ENCODE measurements around the gene CIB4. TPM values are rescaled to one million over a fixed set of nuclear protein-coding genes. Genes with fewer than 3 reads are reported as not detected.

The CIB4 gene
- total and polyA plus RNA-seq, 2 of the 13 experiments (the other 11 are each of a cell fraction or from before 2014, with no cell fraction given): not detected

DNA sequence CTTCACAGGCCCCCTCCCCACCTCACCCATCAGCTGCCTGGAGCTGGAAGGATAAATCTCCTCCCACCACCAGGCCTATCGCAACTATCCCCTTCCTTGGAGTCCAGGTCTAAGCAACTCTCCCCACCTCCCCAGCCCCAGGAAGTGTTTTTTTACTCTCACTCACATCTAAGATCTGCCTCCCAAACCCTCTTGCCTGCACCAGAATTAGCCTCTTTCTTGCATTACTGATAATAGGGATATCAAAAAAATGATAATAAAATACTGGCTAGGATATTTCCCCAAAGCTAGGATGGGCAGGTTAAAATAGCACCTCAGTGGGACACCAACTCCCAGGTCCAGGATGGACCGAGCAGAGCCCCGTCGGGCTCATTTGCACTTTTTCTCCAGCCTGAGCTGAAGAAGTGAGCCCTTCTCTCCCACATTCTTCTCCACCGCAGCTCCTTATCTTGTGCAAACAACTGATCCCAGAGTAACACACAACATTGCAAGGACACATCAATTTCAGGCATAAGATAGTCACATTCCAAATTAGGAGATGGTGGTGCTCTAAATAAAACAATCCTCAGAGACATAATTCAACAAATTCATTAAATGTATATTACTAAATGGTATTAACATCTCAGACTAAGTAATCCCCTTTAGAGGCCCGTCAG lies 17.7 kb upstream of the CIB4 start (continued):
- TF ChIP-seq, protein P1, sequence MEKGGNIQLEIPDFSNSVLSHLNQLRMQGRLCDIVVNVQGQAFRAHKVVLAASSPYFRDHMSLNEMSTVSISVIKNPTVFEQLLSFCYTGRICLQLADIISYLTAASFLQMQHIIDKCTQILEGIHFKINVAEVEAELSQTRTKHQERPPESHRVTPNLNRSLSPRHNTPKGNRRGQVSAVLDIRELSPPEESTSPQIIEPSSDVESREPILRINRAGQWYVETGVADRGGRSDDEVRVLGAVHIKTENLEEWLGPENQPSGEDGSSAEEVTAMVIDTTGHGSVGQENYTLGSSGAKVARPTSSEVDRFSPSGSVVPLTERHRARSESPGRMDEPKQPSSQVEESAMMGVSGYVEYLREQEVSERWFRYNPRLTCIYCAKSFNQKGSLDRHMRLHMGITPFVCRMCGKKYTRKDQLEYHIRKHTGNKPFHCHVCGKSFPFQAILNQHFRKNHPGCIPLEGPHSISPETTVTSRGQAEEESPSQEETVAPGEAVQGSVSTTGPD (CRISPR knock-in tag; IDR thresholded peaks at IDR 0.05): no peak
- TF ChIP-seq, protein P2, sequence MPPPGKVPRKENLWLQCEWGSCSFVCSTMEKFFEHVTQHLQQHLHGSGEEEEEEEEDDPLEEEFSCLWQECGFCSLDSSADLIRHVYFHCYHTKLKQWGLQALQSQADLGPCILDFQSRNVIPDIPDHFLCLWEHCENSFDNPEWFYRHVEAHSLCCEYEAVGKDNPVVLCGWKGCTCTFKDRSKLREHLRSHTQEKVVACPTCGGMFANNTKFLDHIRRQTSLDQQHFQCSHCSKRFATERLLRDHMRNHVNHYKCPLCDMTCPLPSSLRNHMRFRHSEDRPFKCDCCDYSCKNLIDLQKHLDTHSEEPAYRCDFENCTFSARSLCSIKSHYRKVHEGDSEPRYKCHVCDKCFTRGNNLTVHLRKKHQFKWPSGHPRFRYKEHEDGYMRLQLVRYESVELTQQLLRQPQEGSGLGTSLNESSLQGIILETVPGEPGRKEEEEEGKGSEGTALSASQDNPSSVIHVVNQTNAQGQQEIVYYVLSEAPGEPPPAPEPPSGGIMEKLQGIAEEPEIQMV (CRISPR knock-in tag; IDR thresholded peaks at IDR 0.05; ENCODE audit: low read depth): no peak

DNA sequence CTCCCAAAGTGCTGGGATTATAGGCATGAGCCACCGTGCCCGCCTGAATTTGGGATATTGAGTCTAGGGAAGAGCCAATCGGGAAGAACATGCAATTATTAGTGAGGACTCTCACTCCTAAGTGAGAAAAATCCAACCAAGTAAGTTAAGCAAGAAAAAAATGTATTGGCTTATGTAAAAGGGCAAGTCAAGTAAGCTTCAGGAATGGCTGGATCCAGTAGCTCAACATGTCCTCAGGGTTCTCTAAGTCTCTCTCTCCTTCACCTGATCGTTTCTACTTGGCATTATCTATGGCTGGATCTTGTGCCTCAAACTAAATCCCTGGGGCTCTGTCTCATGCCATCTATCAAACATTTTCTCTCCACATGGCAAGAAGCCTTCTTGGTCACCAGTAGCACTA lies 16.1 kb upstream of the CIB4 start:
- BruUV-seq (replicated peaks): no TSS peak
- DNase-seq (ENCODE audit: low spot score): no peak
- FAIRE-seq: no peak
- H2AFZ ChIP-seq (ENCODE audit: low read length): no peak overlapping the region
- no peaks in the 10 kb centered on the region for H3K36me3 ChIP-seq (replicated peaks in 1 of 2; ENCODE audit: control insufficient read depth in 1 of 2, insufficient read depth in 2 of 2, low read length in 2 of 2)
- 10% methylated on average over 4 of the region's 4 CpGs for WGBS (ENCODE audit: low lambda C conversion rate)
- H3K4me2 ChIP-seq (ENCODE audit: low read depth, low read length): no peak overlapping the region
- CTCF ChIA-PET (ENCODE audit: low intra/inter-chr PET ratio, low total read pairs): no interaction called here
- ATAC-seq: no peak
- peak; percentile 92 for TF ChIP-seq ZNF329 (CRISPR knock-in tag; IDR thresholded peaks at IDR 0.05; ENCODE audit: low read depth)
- no peak for TF ChIP-seq ARHGAP35 (CRISPR knock-in tag; IDR thresholded peaks at IDR 0.05; ENCODE audit: borderline replicate concordance)
- H3K9ac ChIP-seq (ENCODE audit: insufficient read depth, low read depth, low read length): no peak overlapping the region
- no peaks in the 10 kb centered on the region for H3K4me1 ChIP-seq (ENCODE audit: insufficient read depth, low read length)
- no peaks in the 10 kb centered on the region for H3K79me2 ChIP-seq (ENCODE audit: insufficient read depth, low read length)
- no peaks in the 10 kb centered on the region for H4K20me1 ChIP-seq (ENCODE audit: insufficient read depth, low read length)
- intact Hi-C loops (cut with micrococcal nuclease; ENCODE audit: unreplicated experiment) (no loop called here), in situ Hi-C loops (cut with HindIII; ENCODE audit: extremely low pct_ligation_motif_present, low pct_unique_long_range_greater_than_20kb) (no loop called here)
- no peak overlapping the region for H3K27ac ChIP-seq (ENCODE audit: extremely low read length, insufficient read depth, low read length)
- H3K4me3 ChIP-seq (replicated peaks in 1 of 3; ENCODE audit: insufficient read depth in 1 of 3, low read depth in 2 of 3, low read length in 3 of 3): no peak overlapping the region
- POLR2A ChIA-PET: no interaction called here
- H3K9me3 ChIP-seq (ENCODE audit: low read length): no peaks in the 10 kb centered on the region
- H3K27me3 ChIP-seq (ENCODE audit: control insufficient read depth in 1 of 2, insufficient read depth in 2 of 2, low read length in 2 of 2): peaks cover 0 to 35% of the 10 kb centered on the region in 2 experiments; a peak in 3 of 5 replicates

Measured in HepG2 (cell line).